Naive thymus-derived CD4-positive, alpha-beta T cell (primary cell): ENCODE measurements around the gene S100A2. TPM values are rescaled to one million over a fixed set of nuclear protein-coding genes. Genes with fewer than 3 reads are reported as not detected.

ENCODE experiments used
- ATAC-seq: fragments of 150-1000 bp; cut with Tn5 transposase; 2 replicates; pipeline ENCODE4 v1.10.0; 2021; ENCODE audit warnings: mild to moderate bottlenecking, moderate library complexity
- CTCF ChIA-PET: fragments of 350-600 bp; sonication (Branson Sonifier 250); formaldehyde crosslinking; loops from one replicate; lab custom pipeline; 2021; ENCODE audit warnings: antibody characterized with exemption; lab: Charles Lee
- POLR2A ChIA-PET: fragments of 350-600 bp; sonication (Branson Sonifier 250); formaldehyde crosslinking; loops from one replicate; lab custom pipeline; 2021; ENCODE audit warnings: antibody characterized with exemption, inconsistent platforms; lab: Charles Lee
- DNase-seq, 9 donors: peaks; one replicate each; pipeline versions ENCODE4 v3.0.0 to v3.0.0-alpha.2; 2020 to 2022; ENCODE audit warnings: mixed read lengths in 1 of 9
- H3K27ac ChIP-seq: one replicate; pipeline ENCODE4 v1.7.0; 2013; ENCODE audit warnings: mild to moderate bottlenecking, low read depth, low read length, moderate library complexity
- H3K27me3 ChIP-seq, 2 donors: one replicate each; pipeline ENCODE4 v1.7.0; 2013; ENCODE audit warnings: low read length in 2 of 2, mild to moderate bottlenecking in 2 of 2, moderate library complexity in 2 of 2; ENCODE audit not compliant: control insufficient read depth in 2 of 2, insufficient read depth in 2 of 2
- H3K36me3 ChIP-seq, 3 experiments: 1 replicate in 2 of 3; 2 replicates in 1 of 3; pipeline ENCODE4 v1.7.0; 2013; ENCODE audit warnings: low read length in 3 of 3, mild to moderate bottlenecking in 3 of 3, moderate library complexity in 1 of 3; ENCODE audit not compliant: insufficient read depth in 3 of 3, control insufficient read depth in 2 of 3
- H3K4me1 ChIP-seq, 2 donors: one replicate each; pipeline ENCODE4 v1.7.0; 2013; ENCODE audit warnings: low read length in 2 of 2, mild to moderate bottlenecking in 2 of 2, moderate library complexity in 1 of 2; ENCODE audit not compliant: control insufficient read depth in 2 of 2, insufficient read depth in 2 of 2
- H3K4me3 ChIP-seq: 2 replicates; pipeline ENCODE4 v1.7.0; 2013; ENCODE audit warnings: mild to moderate bottlenecking, low read length
- H3K9me3 ChIP-seq, 3 experiments: 1 replicate in 2 of 3; 2 replicates in 1 of 3; pipeline ENCODE4 v1.7.0; 2013; ENCODE audit warnings: low read length in 3 of 3; ENCODE audit not compliant: control insufficient read depth in 2 of 3
- H3K27ac Mint-ChIP-seq, 9 donors: one replicate each; pipeline ENCODE4 v1.8.0; 2020 to 2022; ENCODE audit warnings: mixed read lengths in 9 of 9, mild to moderate bottlenecking in 8 of 9, moderate library complexity in 5 of 9, inconsistent platforms in 2 of 9
- H3K27me3 Mint-ChIP-seq, 5 donors: one replicate each; pipeline ENCODE4 v1.8.0; 2021 to 2022; ENCODE audit warnings: mixed read lengths in 5 of 5, mild to moderate bottlenecking in 1 of 5
- H3K36me3 Mint-ChIP-seq, 5 donors: one replicate each; pipeline ENCODE4 v1.8.0; 2020 to 2022; ENCODE audit warnings: mixed read lengths in 5 of 5, mild to moderate bottlenecking in 3 of 5, inconsistent platforms in 1 of 5
- H3K4me1 Mint-ChIP-seq, 7 donors: one replicate each; pipeline ENCODE4 v1.8.0; 2020 to 2022; ENCODE audit warnings: mixed read lengths in 7 of 7, mild to moderate bottlenecking in 3 of 7, inconsistent platforms in 1 of 7
- H3K4me3 Mint-ChIP-seq, 10 donors: one replicate each; pipeline ENCODE4 v1.8.0; 2020 to 2022; ENCODE audit warnings: mild to moderate bottlenecking in 10 of 10, mixed read lengths in 10 of 10, moderate library complexity in 6 of 10, inconsistent platforms in 2 of 10
- H3K9me3 Mint-ChIP-seq, 11 donors: one replicate each; pipeline ENCODE4 v1.8.0; 2020 to 2022; ENCODE audit warnings: mixed read lengths in 11 of 11, mild to moderate bottlenecking in 4 of 11, inconsistent platforms in 1 of 11, moderate library complexity in 1 of 11
- intact Hi-C, 2 donors: fragments of 100-400 bp; cut with micrococcal nuclease; formaldehyde crosslinking; loops; one replicate each; pipeline ENCODE4 v1.15.1; 2023
- polyA plus RNA-seq, 2 donors: library from polyadenylated mRNA; unstranded; fragments of 300-500 nt; fragmentation: Illumina TruSeq; gene quantifications; one replicate each; pipeline ENCODE4 v1.2.3, GENCODE V29; 2021
- total RNA-seq, 6 experiments: library from RNA in 5 of 6; stranded (reverse) in 5 of 6; gene quantifications; 1 replicate in 5 of 6; 2 replicates in 1 of 6; pipeline ENCODE4 v1.2.3 and lab custom pipeline; 2021 to 2026

S100A2 gene
- total and polyA plus RNA-seq, 7 experiments from 2014 or later: 1.1 TPM; not detected in 6

GRCh38 chr1:153515504-153516394 lies 49.9 kb downstream of the S100A2 start:
- Mint-ChIP-seq H3K36me3 (no peaks in the 10 kb centered on the region), H3K4me3 (no peak overlapping the region), H3K9me3 (no peaks in the 10 kb centered on the region), H3K4me1 (peaks cover 0 to 22% (median 4%) of the 10 kb centered on the region in 7 donors), H3K27ac (no peak overlapping the region), H3K27me3 (no peaks in the 10 kb centered on the region)
- intact Hi-C loops: loop anchor here in 1 of 2 donors (10.0 kb wide), 1 partner anchor 469 kb away; the partner anchor contains the start of gene RAB13
- H3K27me3 ChIP-seq: no peaks in the 10 kb centered on the region
- no peaks in the 10 kb centered on the region for H3K36me3 ChIP-seq
- no peak for DNase-seq
- H3K4me3 ChIP-seq: no peak overlapping the region
- CTCF ChIA-PET: interaction anchor here (0.5 to 1.1 kb wide), 2 partner anchors 57 to 339 kb away, joined by 3 to 5 read pairs; no protein-coding TSS in a partner anchor
- POLR2A ChIA-PET: no interaction called here
- ATAC-seq: peak; percentile 49
- H3K9me3 ChIP-seq: no peaks in the 10 kb centered on the region
- peaks cover 3 to 4% of the 10 kb centered on the region in 2 donors for H3K4me1 ChIP-seq
- H3K27ac ChIP-seq: no peak overlapping the region

- Histone ChIP-seq H3K36me3 (no peaks in the 10 kb centered on the region), H3K4me3 (no peak overlapping the region), H3K27ac (no peak overlapping the region), H3K27me3 (no peaks in the 10 kb centered on the region), H3K4me1 (peaks cover 3 to 4% of the 10 kb centered on the region in 2 donors), H3K9me3 (no peaks in the 10 kb centered on the region)
- Mint-ChIP-seq H3K36me3 (no peaks in the 10 kb centered on the region), H3K27me3 (no peaks in the 10 kb centered on the region), H3K9me3 (no peaks in the 10 kb centered on the region), H3K4me1 (peaks cover 0 to 29% (median 6%) of the 10 kb centered on the region in 7 donors), H3K4me3 (no peak overlapping the region), H3K27ac (peak overlapping the region in 1 of 9 donors; percentile 24)
- DNase-seq (no peak), ATAC-seq (no peak)
- CTCF ChIA-PET: interaction anchor here (0.8 to 3.8 kb wide), 4 partner anchors 19 to 235 kb away, joined by 3 to 30 read pairs (median 3); no protein-coding TSS in a partner anchor
- intact Hi-C loops: loop anchor here (5.0 to 10.0 kb wide), 3 partner anchors 34 to 471 kb away; partner anchors contain the start of genes CHTOP (in 1 of the 2), RAB13 (in 1 of the 2), S100A3 (in 1 of the 2) and S100A4 (in 1 of the 2)
- POLR2A ChIA-PET: no interaction called here
Observed at GRCh38 chr1:153513666-153514065, 52.0 kb downstream of the S100A2 start.

GRCh38 chr1:153513023-153513422 lies 52.6 kb downstream of the S100A2 start:
- no peak overlapping the region for H3K27ac Mint-ChIP-seq
- peaks cover 3 to 4% of the 10 kb centered on the region in 2 donors for H3K4me1 ChIP-seq

More at GRCh38 chr1:153513023-153513422, 52.6 kb downstream of the S100A2 start:
- Mint-ChIP-seq H3K4me3 (no peak overlapping the region), H3K9me3 (no peaks in the 10 kb centered on the region), H3K36me3 (no peaks in the 10 kb centered on the region), H3K27me3 (no peaks in the 10 kb centered on the region), H3K4me1 (peaks cover 0 to 26% (median 6%) of the 10 kb centered on the region in 7 donors)
- intact Hi-C loops: loop anchor here (5.0 to 10.0 kb wide), 3 partner anchors 34 to 472 kb away; partner anchors contain the start of genes CHTOP (in 1 of the 2), RAB13 (in 1 of the 2), S100A3 (in 1 of the 2) and S100A4 (in 1 of the 2)
- ChIA-PET POLR2A (interaction anchor here (0.7 kb wide), 1 partner anchor 58 kb away, joined by 3 read pairs; no protein-coding TSS in a partner anchor), CTCF (interaction anchor here (0.8 to 3.8 kb wide), 4 partner anchors 20 to 236 kb away, joined by 3 to 30 read pairs (median 3); no protein-coding TSS in a partner anchor)
- H3K27ac ChIP-seq: no peak overlapping the region
- H3K9me3 ChIP-seq: no peaks in the 10 kb centered on the region
- no peaks in the 10 kb centered on the region for H3K27me3 ChIP-seq
- no peak for ATAC-seq
- no peaks in the 10 kb centered on the region for H3K36me3 ChIP-seq
- DNase-seq: no peak
- H3K4me3 ChIP-seq: no peak overlapping the region

Other genes with a start within 250 kb of the S100A2 start
- gene PGLYRP4, start 217.0 kb downstream of the S100A2 start, total RNA-seq: not detected
- not detected for gene PGLYRP4, start 217.0 kb downstream of the S100A2 start, polyA plus RNA-seq
- gene S100A9, start 208.0 kb downstream of the S100A2 start, total RNA-seq: 1,000 to 10,000 TPM in 1 of 5 experiments, 100 to 1,000 TPM in 1, 1 to 10 TPM in 2, not detected in 1; 8.3 to 2,269 (median 103) TPM
- 10 to 100 TPM in 1 of 2 donors, 1 to 10 TPM in 1; 9.0 to 22.8 TPM for gene S100A9, start 208.0 kb downstream of the S100A2 start, polyA plus RNA-seq
- 100 to 1,000 TPM in 1 of 5 experiments, 10 to 100 TPM in 1, not detected in 3; 22.0 to 179 TPM for gene S100A12, start 190.2 kb downstream of the S100A2 start, total RNA-seq
- not detected for gene S100A12, start 190.2 kb downstream of the S100A2 start, polyA plus RNA-seq
- gene S100A8, start 174.8 kb downstream of the S100A2 start, total RNA-seq: 1,000 to 10,000 TPM in 1 of 5 experiments, 100 to 1,000 TPM in 1, 1 to 10 TPM in 2, not detected in 1; 1.3 to 1,624 (median 61.2) TPM
- 10 to 100 TPM in 1 of 2 donors, 1 to 10 TPM in 1; 1.7 to 10.8 TPM for gene S100A8, start 174.8 kb downstream of the S100A2 start, polyA plus RNA-seq
- not detected for gene S100A7A, start 149.3 kb downstream of the S100A2 start, total RNA-seq
- not detected for gene S100A7A, start 149.3 kb downstream of the S100A2 start, polyA plus RNA-seq
- not detected for gene S100A7, start 105.2 kb downstream of the S100A2 start, total RNA-seq
- gene S100A7, start 105.2 kb downstream of the S100A2 start, polyA plus RNA-seq: not detected
- 100 to 1,000 TPM; 178 to 433 (median 201) TPM for gene S100A6, start 29.9 kb downstream of the S100A2 start, total RNA-seq
- 100 to 1,000 TPM; 424 to 568 TPM for gene S100A6, start 29.9 kb downstream of the S100A2 start, polyA plus RNA-seq
- gene S100A5, start 24.9 kb downstream of the S100A2 start, total RNA-seq: 1 to 10 TPM in 2 of 5 experiments, under 1 TPM in 1, not detected in 2; 0.78 to 2.0 (median 1.2) TPM
- 1 to 10 TPM in 1 of 2 donors, under 1 TPM in 1; 0.91 to 1.5 TPM for gene S100A5, start 24.9 kb downstream of the S100A2 start, polyA plus RNA-seq
- gene S100A4, start 20.0 kb downstream of the S100A2 start, total RNA-seq: 100 to 1,000 TPM in 3 of 5 experiments, 10 to 100 TPM in 2; 54.0 to 766 (median 204) TPM
- gene S100A4, start 20.0 kb downstream of the S100A2 start, polyA plus RNA-seq: 100 to 1,000 TPM; 259 to 359 TPM
- not detected for gene S100A3, start 16.6 kb downstream of the S100A2 start, total RNA-seq
- not detected for gene S100A3, start 16.6 kb downstream of the S100A2 start, polyA plus RNA-seq
- not detected for gene S100A16, start 47.3 kb upstream of the S100A2 start, total RNA-seq
- gene S100A16, start 47.3 kb upstream of the S100A2 start, polyA plus RNA-seq: not detected
- not detected for gene S100A14, start 50.5 kb upstream of the S100A2 start, total RNA-seq
- gene S100A14, start 50.5 kb upstream of the S100A2 start, polyA plus RNA-seq: not detected
- gene S100A13, start 61.7 kb upstream of the S100A2 start, total RNA-seq: 1 to 10 TPM; 2.6 to 4.0 (median 3.1) TPM
- gene S100A13, start 61.7 kb upstream of the S100A2 start, polyA plus RNA-seq: 1 to 10 TPM; 1.4 to 1.5 TPM
- not detected for gene S100A1, start 62.6 kb upstream of the S100A2 start, total RNA-seq
- not detected for gene S100A1, start 62.6 kb upstream of the S100A2 start, polyA plus RNA-seq
- gene CHTOP, start 68.2 kb upstream of the S100A2 start, total RNA-seq: 100 to 1,000 TPM in 4 of 5 experiments, 10 to 100 TPM in 1; 85.2 to 143 (median 116) TPM
- gene CHTOP, start 68.2 kb upstream of the S100A2 start, polyA plus RNA-seq: 10 to 100 TPM; 57.4 to 95.7 TPM
- gene SNAPIN, start 92.9 kb upstream of the S100A2 start, total RNA-seq: 10 to 100 TPM; 10.2 to 43.5 (median 29.8) TPM
- 10 to 100 TPM; 77.3 to 84.5 TPM for gene SNAPIN, start 92.9 kb upstream of the S100A2 start, polyA plus RNA-seq
- 100 to 1,000 TPM in 3 of 5 experiments, 10 to 100 TPM in 2; 83.6 to 177 (median 113) TPM for gene ILF2, start 105.1 kb upstream of the S100A2 start, total RNA-seq
- 100 to 1,000 TPM; 147 to 166 TPM for gene ILF2, start 105.1 kb upstream of the S100A2 start, polyA plus RNA-seq
- gene NPR1, start 112.8 kb upstream of the S100A2 start, total RNA-seq: not detected
- not detected for gene NPR1, start 112.8 kb upstream of the S100A2 start, polyA plus RNA-seq
- gene INTS3, start 162.2 kb upstream of the S100A2 start, total RNA-seq: 10 to 100 TPM; 43.6 to 68.1 (median 56.8) TPM
- 10 to 100 TPM in 1 of 2 donors, 1 to 10 TPM in 1; 9.5 to 14.1 TPM for gene INTS3, start 162.2 kb upstream of the S100A2 start, polyA plus RNA-seq
- gene SLC27A3, start 209.6 kb upstream of the S100A2 start, total RNA-seq: 10 to 100 TPM in 4 of 5 experiments, 1 to 10 TPM in 1; 9.1 to 34.2 (median 11.6) TPM
- gene SLC27A3, start 209.6 kb upstream of the S100A2 start, polyA plus RNA-seq: 1 to 10 TPM; 3.4 to 7.2 TPM